GM18868 (cell line): ENCODE measurements around the gene OR51L1.
"Not testable (repeated sequence)": the region's sequence is repeated elsewhere in the genome, so short reads cannot be mapped to it uniquely, and the experiment has no call there.

ENCODE experiments used
- ATAC-seq: cut with Tn5 transposase; IDR thresholded peaks from one replicate; pipeline ENCODE4 v1.9.1; 2021; ENCODE audit warnings: mild to moderate bottlenecking, moderate library complexity; ENCODE audit not compliant: unreplicated experiment

The OR51L1 gene

GRCh38 chr11:4994551-4994950 is at the start of gene OR51L1:
TSS of gene OR51L1 (plus strand) at chr11:4994851. CDS start at chr11:4998983, 4,132 bp downstream.
- ATAC-seq, result no peak

GRCh38 chr11:4947505-4947904 is 47.1 kb upstream of the OR51L1 start, which contains the start of gene OR51A4:
TSS of gene OR51A4 (minus strand) at chr11:4947605. CDS start at chr11:4947100, 505 bp downstream.
- ATAC-seq, result no peak

- not testable (repeated sequence) for ATAC-seq
These were observed 39.0 kb upstream of the OR51L1 start, which contains the start of gene OR51A2 for GRCh38 chr11:4955613-4956012. TSS of gene OR51A2 (minus strand) at chr11:4955713. CDS start at chr11:4955713, 0 bp downstream.

GRCh38 chr11:4957396-4957795 is 37.3 kb upstream of the OR51L1 start:
- ATAC-seq, result no peak

- no peak for ATAC-seq
These were observed 33.8 kb upstream of the OR51L1 start for GRCh38 chr11:4960877-4961276.

GRCh38 chr11:4962816-4963215 is 31.8 kb upstream of the OR51L1 start:
- ATAC-seq, result no peak

GRCh38 chr11:4975436-4975835 is 19.2 kb upstream of the OR51L1 start:
- ATAC-seq, result no peak

GRCh38 chr11:4979036-4979435 is 15.6 kb upstream of the OR51L1 start:
- no peak for ATAC-seq

- no peak for ATAC-seq
These were observed 12.0 kb upstream of the OR51L1 start for GRCh38 chr11:4982678-4983077.

GRCh38 chr11:4983841-4984240 is 10.8 kb upstream of the OR51L1 start:
- ATAC-seq, result no peak

- ATAC-seq, result peak; percentile 55
These were observed 3.6 kb upstream of the OR51L1 start for GRCh38 chr11:4991060-4991459.

GRCh38 chr11:5004424-5005274 is 10.0 kb downstream of the OR51L1 start:
- ATAC-seq, result peak; percentile 59

GRCh38 chr11:5007561-5007960 is 12.9 kb downstream of the OR51L1 start:
- no peak for ATAC-seq

- no peak for ATAC-seq
These were observed 16.6 kb downstream of the OR51L1 start for GRCh38 chr11:5011254-5011653.

GRCh38 chr11:5013012-5013411 is 18.4 kb downstream of the OR51L1 start:
- ATAC-seq, result no peak

- ATAC-seq, result no peak
These were observed 27.3 kb downstream of the OR51L1 start for GRCh38 chr11:5021996-5022395.

- no peak for ATAC-seq
These were observed 42.0 kb downstream of the OR51L1 start for GRCh38 chr11:5036669-5037068.

- no peak for ATAC-seq
These were observed 43.3 kb downstream of the OR51L1 start for GRCh38 chr11:5037926-5038325.

- no peak for ATAC-seq
These were observed 43.7 kb downstream of the OR51L1 start for GRCh38 chr11:5038341-5038740.

GRCh38 chr11:5040876-5041275 is 46.2 kb downstream of the OR51L1 start:
- no peak for ATAC-seq

GRCh38 chr11:5042091-5042490 is 47.4 kb downstream of the OR51L1 start:
- no peak for ATAC-seq

GRCh38 chr11:5043380-5043779 is 48.7 kb downstream of the OR51L1 start:
- ATAC-seq, result no peak

GRCh38 chr11:5046226-5046625 is 51.6 kb downstream of the OR51L1 start, which contains the start of gene OR52J3:
TSS of gene OR52J3 (plus strand) at chr11:5046526. CDS start at chr11:5046526, 0 bp downstream.
- no peak for ATAC-seq
